ENCODE data around the gene FIS1. TPM values are rescaled to one million over a fixed set of nuclear protein-coding genes. Genes with fewer than 3 reads are reported as not detected.

The FIS1 gene
- polyA plus RNA-seq, 1 of the 3 experiments (the other 2 are of a cell fraction), result 1,313 TPM

- POLR2A ChIA-PET, result interaction anchor here (2.5 kb wide), 1 partner anchor 12 kb away, joined by 11 read pairs; no protein-coding TSS in a partner anchor
These were observed 38.2 kb downstream of the FIS1 start for GRCh38 chr7:101206665-101207042.

More at GRCh38 chr7:101206665-101207042, 38.2 kb downstream of the FIS1 start:
- no peaks in the 10 kb centered on the region for H3K9me3 ChIP-seq
- CTCF ChIA-PET, result interaction anchor here (0.8 to 1.6 kb wide), 3 partner anchors 11 to 38 kb away, joined by 3 to 4 read pairs (median 3); partner anchors contain the start of genes PLOD3 and ZNHIT1
- no peak for DNase-seq
- no peak overlapping the region for H2AFZ ChIP-seq (ENCODE audit: low read depth)
- no peak for TF ChIP-seq RXRA (IDR thresholded peaks at IDR 0.05; ENCODE audit: borderline replicate concordance, low read depth)
- no peak for TF ChIP-seq MAX (IDR thresholded peaks at IDR 0.05; ENCODE audit: low read depth)
- no peak for TF ChIP-seq GABPA (IDR thresholded peaks at IDR 0.05; ENCODE audit: low read depth)
- TF ChIP-seq TEAD4 (IDR thresholded peaks at IDR 0.05; ENCODE audit: borderline replicate concordance, insufficient read depth), result no peak
- no peak for TF ChIP-seq GATA2 (CRISPR knock-in tag; IDR thresholded peaks at IDR 0.05)
- no peak for TF ChIP-seq RFX5 (IDR thresholded peaks at IDR 0.05; ENCODE audit: low read length)
- TF ChIP-seq CHD2 (IDR thresholded peaks at IDR 0.05; ENCODE audit: low read length, partially characterized antibody), result no peak
- TF ChIP-seq NRF1 (IDR thresholded peaks at IDR 0.05; ENCODE audit: low read depth, low read length), result no peak
- TF ChIP-seq ELF1 (IDR thresholded peaks at IDR 0.05), result no peak
- no peak for TF ChIP-seq YY1 (IDR thresholded peaks at IDR 0.05; ENCODE audit: low read depth)
- TF ChIP-seq USF1 (IDR thresholded peaks at IDR 0.05; ENCODE audit: borderline replicate concordance, low read depth), result no peak
- no peak for TF ChIP-seq MEF2A (IDR thresholded peaks at IDR 0.05; ENCODE audit: borderline replicate concordance, low read depth)
- no peak for TF ChIP-seq ZBTB33 (IDR thresholded peaks at IDR 0.05; ENCODE audit: borderline replicate concordance, low read depth)
- no peak for TF ChIP-seq RCOR1 (IDR thresholded peaks at IDR 0.05; ENCODE audit: low read length)
- TF ChIP-seq RAD21 (IDR thresholded peaks at IDR 0.05; ENCODE audit: low read length), result no peak
- TF ChIP-seq CTCF (IDR thresholded peaks at IDR 0.05), result no peak
- H3K4me2 ChIP-seq, result no peak overlapping the region
- no peaks in the 10 kb centered on the region for H4K20me1 ChIP-seq (ENCODE audit: insufficient read depth)
- H3K9ac ChIP-seq, result no peak overlapping the region
- no peaks in the 10 kb centered on the region for H3K27me3 ChIP-seq (ENCODE audit: insufficient read depth)
- peaks cover 9% of the 10 kb centered on the region for H3F3A ChIP-seq (replicated peaks; ENCODE audit: insufficient read depth)
- no peaks in the 10 kb centered on the region for H3K4me1 ChIP-seq (ENCODE audit: control insufficient read depth in 1 of 2, insufficient read depth in 2 of 2, low read depth in 1 of 2, low read length in 1 of 2)
- H3K9me2 ChIP-seq, result no peaks in the 10 kb centered on the region
- no peak overlapping the region for H3K27ac ChIP-seq (ENCODE audit: low read depth in 2 of 2, low read length in 1 of 2)
- H3K79me2 ChIP-seq (ENCODE audit: insufficient read depth), result no peaks in the 10 kb centered on the region
- 88% methylated on average over 19 of the region's 19 CpGs for WGBS (ENCODE audit: low lambda C conversion rate)
- H3K36me3 ChIP-seq (replicated peaks in 1 of 2; ENCODE audit: control insufficient read depth in 1 of 2, insufficient read depth in 2 of 2, low read length in 1 of 2), result peaks cover 14 to 28% of the 10 kb centered on the region in 2 experiments
- H3K4me3 ChIP-seq (ENCODE audit: low read depth in 2 of 2, low read length in 1 of 2), result no peak overlapping the region

Measured in SK-N-SH (cell line).